HG03139 (cell line): ENCODE results near the gene GUCY1A1.

Experiments used
- ATAC-seq: cut with Tn5 transposase; IDR thresholded peaks from one replicate; pipeline ENCODE4 v1.9.1; 2021; ENCODE audit not compliant: unreplicated experiment

GUCY1A1 gene

GRCh38 chr4:155772459-155773195 is 106.0 kb downstream of the GUCY1A1 start:
- no peak for ATAC-seq

GRCh38 chr4:155773196-155773800 is 106.7 kb downstream of the GUCY1A1 start:
- no peak for ATAC-seq

GRCh38 chr4:155774033-155774432 is 107.4 kb downstream of the GUCY1A1 start:
- ATAC-seq, result no peak

GRCh38 chr4:155777971-155778735 is 111.5 kb downstream of the GUCY1A1 start:
- no peak for ATAC-seq

- ATAC-seq, result no peak
Measured at GRCh38 chr4:155780775-155781174, 114.1 kb downstream of the GUCY1A1 start.

- no peak for ATAC-seq
Measured at GRCh38 chr4:155781249-155781831, 114.7 kb downstream of the GUCY1A1 start.
